OCI-LY1 (cell line): ENCODE measurements around the gene ABHD17B.

Experiments
- CTCF ChIP-seq: fragments of 200-600 bp; sonication (generic), shearing (Covaris generic); IDR thresholded peaks from 2 replicates; pipeline ENCODE4 v1.5.1; 2017; ENCODE audit warnings: mild to moderate bottlenecking, antibody characterized with exemption, low read length, moderate library complexity, mixed read lengths
- EZH2 ChIP-seq: fragments of 200-600 bp; sonication (generic), shearing (Covaris generic); IDR thresholded peaks from 2 replicates; pipeline ENCODE4 v1.8.0; 2017; ENCODE audit warnings: borderline replicate concordance, mixed run types, mild to moderate bottlenecking, antibody characterized with exemption, low read length, moderate library complexity, mixed read lengths

GRCh38 chr9:71928376-71928775 lies 17.4 kb upstream of the ABHD17B start:
- TF ChIP-seq CTCF, result no peak
- no peak for TF ChIP-seq EZH2
